ENCODE results near the gene DOCK9.

The DOCK9 gene

GRCh38 chr13:98868932-98869331 is 108.9 kb downstream of the DOCK9 start:
- Histone ChIP-seq H3K4me3 (ENCODE audit: low read depth, low read length) (no peak overlapping the region), H3K27me3 (ENCODE audit: insufficient read depth, low read length) (no peaks in the 10 kb centered on the region), H3K14ac (ENCODE audit: low read length) (no peak overlapping the region), H3K23ac (ENCODE audit: low read length) (no peak overlapping the region), H3K9me3 (ENCODE audit: insufficient read depth, low read depth, low read length) (peaks cover 5% of the 10 kb centered on the region), H3K27ac (ENCODE audit: low read depth, low read length) (no peak overlapping the region), H2BK5ac (ENCODE audit: low read depth, low read length, poor library complexity) (no peak overlapping the region), H2AFZ (ENCODE audit: insufficient read depth, low read length, poor library complexity) (no peak overlapping the region), H3K4me2 (ENCODE audit: low read length) (no peak overlapping the region), H3K79me2 (ENCODE audit: control insufficient read depth, insufficient read depth, low read length, poor library complexity) (peaks cover 2% of the 10 kb centered on the region), H2BK120ac (ENCODE audit: insufficient read depth, low read length, poor library complexity) (no peak overlapping the region), H3K9ac (ENCODE audit: low read length) (no peak overlapping the region), H3K18ac (ENCODE audit: low read length) (no peak overlapping the region), H4K91ac (ENCODE audit: low read depth, low read length) (no peak overlapping the region), H3K36me3 (ENCODE audit: control insufficient read depth in 1 of 2, insufficient read depth in 2 of 2, low read length in 2 of 2) (peaks cover 31 to 47% of the 10 kb centered on the region in 2 experiments), H3K79me1 (ENCODE audit: low read length) (no peaks in the 10 kb centered on the region), H4K12ac (ENCODE audit: low read depth, low read length) (no peak overlapping the region), H4K8ac (ENCODE audit: low read depth, low read length) (no peak overlapping the region), H3K4ac (ENCODE audit: low read depth, low read length) (no peak overlapping the region), H2AK5ac (ENCODE audit: low read length) (no peak overlapping the region), H2BK12ac (ENCODE audit: low read length) (no peak overlapping the region), H3K4me1 (ENCODE audit: control insufficient read depth in 1 of 2, insufficient read depth in 2 of 2, low read length in 2 of 2) (no peaks in the 10 kb centered on the region)
- no peak for DNase-seq
- no CpG with 5 or more reads among the region's 3 CpGs for WGBS (ENCODE audit: extremely low coverage, insufficient coverage, insufficient read length)

GRCh38 chr13:98866882-98867281 is 111.0 kb downstream of the DOCK9 start:
- H4K91ac ChIP-seq (ENCODE audit: low read depth, low read length) = no peak overlapping the region
- no peak overlapping the region for H3K4me2 ChIP-seq (ENCODE audit: low read length)
- H4K12ac ChIP-seq (ENCODE audit: low read depth, low read length) = no peak overlapping the region
- no peak overlapping the region for H4K8ac ChIP-seq (ENCODE audit: low read depth, low read length)
- no peak overlapping the region for H3K23ac ChIP-seq (ENCODE audit: low read length)
- peaks cover 2% of the 10 kb centered on the region for H3K79me2 ChIP-seq (ENCODE audit: control insufficient read depth, insufficient read depth, low read length, poor library complexity)
- no peaks in the 10 kb centered on the region for H3K27me3 ChIP-seq (ENCODE audit: insufficient read depth, low read length)
- H3K14ac ChIP-seq (ENCODE audit: low read length) = no peak overlapping the region
- no peak overlapping the region for H2AK5ac ChIP-seq (ENCODE audit: low read length)
- H3K27ac ChIP-seq (ENCODE audit: low read depth, low read length) = no peak overlapping the region
- no peaks in the 10 kb centered on the region for H3K4me1 ChIP-seq (ENCODE audit: control insufficient read depth in 1 of 2, insufficient read depth in 2 of 2, low read length in 2 of 2)
- H3K9ac ChIP-seq (ENCODE audit: low read length) = no peak overlapping the region
- H3K36me3 ChIP-seq (ENCODE audit: control insufficient read depth in 1 of 2, insufficient read depth in 2 of 2, low read length in 2 of 2) = peaks cover 27 to 42% of the 10 kb centered on the region in 2 experiments
- H2BK12ac ChIP-seq (ENCODE audit: low read length) = no peak overlapping the region
- H3K9me3 ChIP-seq (ENCODE audit: insufficient read depth, low read depth, low read length) = peaks cover 2% of the 10 kb centered on the region
- no peak for DNase-seq
- H2BK120ac ChIP-seq (ENCODE audit: insufficient read depth, low read length, poor library complexity) = no peak overlapping the region
- no peaks in the 10 kb centered on the region for H3K79me1 ChIP-seq (ENCODE audit: low read length)
- no peak overlapping the region for H3K18ac ChIP-seq (ENCODE audit: low read length)
- H2AFZ ChIP-seq (ENCODE audit: insufficient read depth, low read length, poor library complexity) = no peak overlapping the region
- no peak overlapping the region for H3K4ac ChIP-seq (ENCODE audit: low read depth, low read length)
- H3K4me3 ChIP-seq (ENCODE audit: low read depth, low read length) = no peak overlapping the region
- no CpG with 5 or more reads among the region's 1 CpG for WGBS (ENCODE audit: extremely low coverage, insufficient coverage, insufficient read length)
- H2BK5ac ChIP-seq (ENCODE audit: low read depth, low read length, poor library complexity) = no peak overlapping the region

- H2AK5ac ChIP-seq (ENCODE audit: low read length) = no peak overlapping the region
- no peak overlapping the region for H3K4ac ChIP-seq (ENCODE audit: low read depth, low read length)
- H4K12ac ChIP-seq (ENCODE audit: low read depth, low read length) = no peak overlapping the region
- no peak overlapping the region for H3K4me2 ChIP-seq (ENCODE audit: low read length)
- H3K9ac ChIP-seq (ENCODE audit: low read length) = no peak overlapping the region
- H3K4me3 ChIP-seq (ENCODE audit: low read depth, low read length) = no peak overlapping the region
- no peak overlapping the region for H3K23ac ChIP-seq (ENCODE audit: low read length)
- H3K9me3 ChIP-seq (ENCODE audit: insufficient read depth, low read depth, low read length) = peaks cover 2% of the 10 kb centered on the region
- no peak overlapping the region for H2AFZ ChIP-seq (ENCODE audit: insufficient read depth, low read length, poor library complexity)
- H3K14ac ChIP-seq (ENCODE audit: low read length) = no peak overlapping the region
- no peaks in the 10 kb centered on the region for H3K27me3 ChIP-seq (ENCODE audit: insufficient read depth, low read length)
- H3K4me1 ChIP-seq (ENCODE audit: control insufficient read depth in 1 of 2, insufficient read depth in 2 of 2, low read length in 2 of 2) = no peaks in the 10 kb centered on the region
- H3K36me3 ChIP-seq (ENCODE audit: control insufficient read depth in 1 of 2, insufficient read depth in 2 of 2, low read length in 2 of 2) = peaks cover 22 to 39% of the 10 kb centered on the region in 2 experiments
- H3K79me2 ChIP-seq (ENCODE audit: control insufficient read depth, insufficient read depth, low read length, poor library complexity) = no peaks in the 10 kb centered on the region
- no peak overlapping the region for H2BK5ac ChIP-seq (ENCODE audit: low read depth, low read length, poor library complexity)
- no peak overlapping the region for H4K8ac ChIP-seq (ENCODE audit: low read depth, low read length)
- no peak overlapping the region for H4K91ac ChIP-seq (ENCODE audit: low read depth, low read length)
- no CpG with 5 or more reads among the region's 6 CpGs for WGBS (ENCODE audit: extremely low coverage, insufficient coverage, insufficient read length)
- H2BK12ac ChIP-seq (ENCODE audit: low read length) = no peak overlapping the region
- no peak overlapping the region for H3K27ac ChIP-seq (ENCODE audit: low read depth, low read length)
- no peak overlapping the region for H2BK120ac ChIP-seq (ENCODE audit: insufficient read depth, low read length, poor library complexity)
- no peak for DNase-seq
- H3K79me1 ChIP-seq (ENCODE audit: low read length) = no peaks in the 10 kb centered on the region
- H3K18ac ChIP-seq (ENCODE audit: low read length) = no peak overlapping the region
Observed at GRCh38 chr13:98860491-98860890, 117.4 kb downstream of the DOCK9 start.

- no peak overlapping the region for H2AFZ ChIP-seq (ENCODE audit: insufficient read depth, low read length, poor library complexity)
- H3K79me1 ChIP-seq (ENCODE audit: low read length) = no peaks in the 10 kb centered on the region
- no peak overlapping the region for H3K14ac ChIP-seq (ENCODE audit: low read length)
- WGBS (ENCODE audit: extremely low coverage, insufficient coverage, insufficient read length) = no CpG with 5 or more reads among the region's 4 CpGs
- DNase-seq = no peak
- no peak overlapping the region for H3K27ac ChIP-seq (ENCODE audit: low read depth, low read length)
- no peak overlapping the region for H4K8ac ChIP-seq (ENCODE audit: low read depth, low read length)
- no peak overlapping the region for H3K4me2 ChIP-seq (ENCODE audit: low read length)
- no peaks in the 10 kb centered on the region for H3K79me2 ChIP-seq (ENCODE audit: control insufficient read depth, insufficient read depth, low read length, poor library complexity)
- H2BK5ac ChIP-seq (ENCODE audit: low read depth, low read length, poor library complexity) = no peak overlapping the region
- H3K18ac ChIP-seq (ENCODE audit: low read length) = no peak overlapping the region
- no peak overlapping the region for H2BK12ac ChIP-seq (ENCODE audit: low read length)
- H4K12ac ChIP-seq (ENCODE audit: low read depth, low read length) = no peak overlapping the region
- no peaks in the 10 kb centered on the region for H3K4me1 ChIP-seq (ENCODE audit: control insufficient read depth in 1 of 2, insufficient read depth in 2 of 2, low read length in 2 of 2)
- no peak overlapping the region for H3K4ac ChIP-seq (ENCODE audit: low read depth, low read length)
- no peak overlapping the region for H4K91ac ChIP-seq (ENCODE audit: low read depth, low read length)
- no peaks in the 10 kb centered on the region for H3K27me3 ChIP-seq (ENCODE audit: insufficient read depth, low read length)
- no peaks in the 10 kb centered on the region for H3K9me3 ChIP-seq (ENCODE audit: insufficient read depth, low read depth, low read length)
- no peak overlapping the region for H3K9ac ChIP-seq (ENCODE audit: low read length)
- no peak overlapping the region for H2AK5ac ChIP-seq (ENCODE audit: low read length)
- H3K23ac ChIP-seq (ENCODE audit: low read length) = no peak overlapping the region
- H3K4me3 ChIP-seq (ENCODE audit: low read depth, low read length) = no peak overlapping the region
- H3K36me3 ChIP-seq (ENCODE audit: control insufficient read depth in 1 of 2, insufficient read depth in 2 of 2, low read length in 2 of 2) = peaks cover 20 to 42% of the 10 kb centered on the region in 2 experiments
- H2BK120ac ChIP-seq (ENCODE audit: insufficient read depth, low read length, poor library complexity) = no peak overlapping the region
Observed at GRCh38 chr13:98858191-98858590, 119.7 kb downstream of the DOCK9 start.

All from trophoblast cell (in vitro differentiated cells and primary cell).